Activated naive CD4-positive, alpha-beta T cell treated with anti-CD3 and anti-CD28 coated beads, Interleukin-2, amount 10 ng/mL, durations not matched to agents 7 days and 5 days (primary cell): ENCODE measurements around the gene AIP.
"Not testable (repeated sequence)": the region's sequence is repeated elsewhere in the genome, so short reads cannot be mapped to it uniquely, and the experiment has no call there.

Experiments used
- CTCF ChIA-PET: fragments of 350-600 bp; sonication (Branson Sonifier 250); formaldehyde crosslinking; loops from one replicate; lab custom pipeline; 2021; ENCODE audit warnings: antibody characterized with exemption; lab: Charles Lee
- DNase-seq: peaks from one replicate; pipeline ENCODE4 v3.0.0-alpha.2; 2020
- H3K27ac Mint-ChIP-seq: one replicate; pipeline ENCODE4 v1.8.0; 2021; ENCODE audit warnings: mild to moderate bottlenecking, moderate library complexity, mixed read lengths
- H3K27me3 Mint-ChIP-seq: one replicate; pipeline ENCODE4 v1.8.0; 2021; ENCODE audit warnings: mild to moderate bottlenecking, mixed read lengths
- H3K36me3 Mint-ChIP-seq: one replicate; pipeline ENCODE4 v1.8.0; 2021; ENCODE audit warnings: mixed read lengths
- H3K4me1 Mint-ChIP-seq: one replicate; pipeline ENCODE4 v1.8.0; 2021; ENCODE audit warnings: mixed read lengths
- H3K4me3 Mint-ChIP-seq: one replicate; pipeline ENCODE4 v1.8.0; 2021; ENCODE audit warnings: mild to moderate bottlenecking, moderate library complexity, mixed read lengths
- H3K9me3 Mint-ChIP-seq: one replicate; pipeline ENCODE4 v1.8.0; 2021; ENCODE audit warnings: mixed read lengths

AIP gene

GRCh38 chr11:67507242-67507863, 24.5 kb downstream of the AIP start:
- CTCF ChIA-PET: interaction anchor here (0.7 to 1.2 kb wide), 4 partner anchors 16 to 120 kb away, joined by 3 to 5 read pairs (median 4); partner anchors contain the start of gene PPP1CA
- Mint-ChIP-seq H3K4me1 (peaks cover 45% of the 10 kb centered on the region), H3K36me3 (peaks cover 12% of the 10 kb centered on the region), H3K27ac (peak overlapping the region; percentile 94), H3K9me3 (no peaks in the 10 kb centered on the region), H3K27me3 (peaks cover 26% of the 10 kb centered on the region), H3K4me3 (peak overlapping the region; percentile 84)
- DNase-seq: no peak

DNA sequence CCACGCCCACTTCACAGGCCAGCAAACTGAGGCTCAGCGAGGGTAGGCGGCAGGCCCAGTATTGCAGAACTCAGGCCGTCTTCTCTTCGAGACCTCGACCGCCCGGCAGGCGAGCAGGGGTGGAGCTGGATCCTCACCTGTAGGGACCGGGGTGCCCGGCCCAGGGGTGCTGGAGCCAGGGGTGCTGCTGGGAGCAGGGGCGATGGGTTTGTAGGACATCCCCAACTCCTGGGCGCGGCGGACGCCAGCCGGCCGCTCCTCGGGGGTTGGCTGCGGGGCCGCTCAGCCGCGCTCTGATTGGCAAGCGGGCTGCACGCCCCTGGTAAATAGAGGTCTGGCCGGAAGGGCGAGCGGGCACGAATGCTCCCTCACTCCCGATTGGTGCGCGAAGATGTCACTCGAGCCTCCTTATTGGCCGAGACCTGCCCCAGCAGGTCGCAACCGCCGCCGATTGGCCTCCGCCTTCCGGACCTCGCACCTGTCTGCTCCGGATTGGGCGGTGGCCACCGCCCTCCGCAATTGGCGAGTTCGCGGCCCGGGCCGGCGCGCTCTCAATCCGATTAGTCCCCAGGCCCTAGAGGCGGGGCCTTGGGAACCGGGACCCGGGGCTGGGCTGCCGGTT, 25.1 kb downstream of the AIP start, which contains the start of gene CDK2AP2:
TSS of gene CDK2AP2 (minus strand) at position 299 of the 622 bp plus-strand sequence. CDS start at position 219, 80 bp downstream.
- Mint-ChIP-seq H3K4me1 (peaks cover 43% of the 10 kb centered on the region), H3K27me3 (peaks cover 33% of the 10 kb centered on the region), H3K36me3 (peaks cover 10% of the 10 kb centered on the region), H3K27ac (peak within 1 kb of the TSS; percentile 94), H3K9me3 (no peaks in the 10 kb centered on the region), H3K4me3 (peak within 1 kb of the TSS; percentile 84)
- CTCF ChIA-PET: interaction anchor here (0.7 to 1.2 kb wide), 4 partner anchors 17 to 121 kb away, joined by 3 to 5 read pairs (median 4); partner anchors contain the start of gene PPP1CA
- peak; percentile 99 for DNase-seq

DNA sequence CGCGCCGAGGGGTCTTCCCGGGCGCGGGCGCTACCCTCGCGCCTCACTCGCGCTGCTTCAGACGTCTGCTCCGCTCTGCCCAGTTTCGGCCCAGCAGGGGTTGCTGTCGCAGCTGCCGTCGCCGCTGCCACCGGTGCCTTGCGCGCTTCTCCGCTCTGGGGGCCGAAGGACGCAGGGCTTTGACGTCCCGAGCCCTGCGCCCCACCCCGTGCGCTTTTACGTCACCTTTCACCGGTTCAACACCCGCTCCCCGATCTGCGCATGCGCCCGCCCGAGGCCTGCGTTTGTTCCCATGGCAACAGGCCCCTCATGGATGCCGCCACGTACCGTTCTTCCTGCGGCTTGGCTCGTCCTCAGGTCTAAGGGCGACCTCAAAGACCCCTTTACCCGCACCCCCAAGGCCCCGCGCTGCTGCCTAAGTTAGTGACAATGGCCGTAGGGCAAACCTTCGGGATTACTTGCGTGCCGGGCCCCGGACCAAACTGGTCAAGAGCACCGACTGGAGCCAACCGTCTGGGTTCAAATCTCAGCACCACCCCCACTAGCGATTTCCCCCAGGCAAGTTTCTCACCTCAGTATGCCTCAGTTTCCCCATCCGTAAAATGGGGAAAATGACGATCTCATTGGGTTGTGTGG, 25.8 kb downstream of the AIP start:
- H3K27ac Mint-ChIP-seq: peak overlapping the region; percentile 94
- peak; percentile 99 for DNase-seq
- H3K4me1 Mint-ChIP-seq: peaks cover 38% of the 10 kb centered on the region
- peaks cover 37% of the 10 kb centered on the region for H3K27me3 Mint-ChIP-seq
- peaks cover 10% of the 10 kb centered on the region for H3K36me3 Mint-ChIP-seq
- CTCF ChIA-PET: interaction anchor here (1.0 to 1.2 kb wide), 2 partner anchors 17 to 107 kb away, joined by 3 to 5 read pairs; partner anchors contain the start of gene PPP1CA
- H3K4me3 Mint-ChIP-seq: peak overlapping the region; percentile 84
- no peaks in the 10 kb centered on the region for H3K9me3 Mint-ChIP-seq

- H3K27ac Mint-ChIP-seq: peak overlapping the region; percentile 79
- peaks cover 49% of the 10 kb centered on the region for H3K27me3 Mint-ChIP-seq
- peak overlapping the region; percentile 84 for H3K4me3 Mint-ChIP-seq
- CTCF ChIA-PET: no interaction called here
- H3K9me3 Mint-ChIP-seq: no peaks in the 10 kb centered on the region
- DNase-seq: no peak
- H3K4me1 Mint-ChIP-seq: peaks cover 33% of the 10 kb centered on the region
- peaks cover 9% of the 10 kb centered on the region for H3K36me3 Mint-ChIP-seq
Observed at GRCh38 chr11:67510023-67510345, 27.2 kb downstream of the AIP start.

- H3K9me3 Mint-ChIP-seq, H3K36me3 Mint-ChIP-seq, DNase-seq, H3K4me3 Mint-ChIP-seq, H3K27ac Mint-ChIP-seq: not testable (repeated sequence)
- Mint-ChIP-seq H3K4me1 (peaks cover 20% of the 10 kb centered on the region), H3K27me3 (peaks cover 57% of the 10 kb centered on the region)
- CTCF ChIA-PET: interaction anchor here (0.7 kb wide), 1 partner anchor 125 kb away, joined by 3 read pairs; no protein-coding TSS in a partner anchor
Observed at GRCh38 chr11:67511558-67511957, 28.7 kb downstream of the AIP start.

DNA sequence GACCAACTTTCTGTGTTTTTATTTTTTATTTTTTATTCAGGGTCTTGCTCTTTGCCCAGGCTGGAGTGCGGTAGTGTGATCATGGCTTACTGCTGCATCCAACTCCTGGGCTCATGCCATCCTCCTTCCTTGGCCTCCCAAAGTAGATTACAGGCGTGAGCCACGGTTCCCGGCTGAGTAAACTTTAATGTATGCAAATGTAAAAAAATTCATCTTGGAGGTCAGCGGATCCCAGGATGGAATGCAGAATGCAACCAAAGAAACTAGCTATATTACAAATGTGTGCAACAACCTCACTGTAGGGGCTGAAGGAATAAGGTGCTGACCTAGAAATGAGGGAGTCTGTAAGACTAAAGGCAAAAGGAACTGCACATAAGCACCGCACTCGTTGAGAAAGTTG, 31.3 kb downstream of the AIP start:
- Mint-ChIP-seq H3K4me1 (peaks cover 5% of the 10 kb centered on the region), H3K36me3 (no peaks in the 10 kb centered on the region), H3K9me3 (no peaks in the 10 kb centered on the region), H3K4me3 (no peak overlapping the region), H3K27me3 (peaks cover 64% of the 10 kb centered on the region), H3K27ac (no peak overlapping the region)
- DNase-seq: no peak
- CTCF ChIA-PET: no interaction called here

DNA sequence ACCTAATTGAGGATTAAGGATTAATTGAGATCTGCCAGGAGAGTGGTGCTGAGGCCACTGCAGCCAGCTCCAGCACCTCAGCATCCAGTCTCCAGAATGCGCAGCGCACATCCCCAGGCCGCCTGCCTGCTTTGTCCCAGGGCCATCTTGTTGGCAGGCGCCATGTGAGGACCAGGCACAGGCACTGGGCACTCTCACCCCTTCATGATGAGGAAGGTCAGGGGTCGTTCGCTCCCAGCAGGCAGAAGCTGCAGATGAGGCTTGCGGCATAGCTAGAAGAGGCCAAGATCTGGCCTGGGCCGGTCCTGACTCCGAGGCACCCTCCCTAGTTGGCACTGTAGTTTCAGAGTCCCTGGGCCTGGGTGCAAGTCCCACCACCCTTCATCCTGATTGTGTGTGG, 34.0 kb downstream of the AIP start:
- H3K4me1 Mint-ChIP-seq: no peaks in the 10 kb centered on the region
- DNase-seq: no peak
- H3K36me3 Mint-ChIP-seq: no peaks in the 10 kb centered on the region
- no peak overlapping the region for H3K4me3 Mint-ChIP-seq
- CTCF ChIA-PET: no interaction called here
- peaks cover 52% of the 10 kb centered on the region for H3K27me3 Mint-ChIP-seq
- no peaks in the 10 kb centered on the region for H3K9me3 Mint-ChIP-seq
- no peak overlapping the region for H3K27ac Mint-ChIP-seq

DNA sequence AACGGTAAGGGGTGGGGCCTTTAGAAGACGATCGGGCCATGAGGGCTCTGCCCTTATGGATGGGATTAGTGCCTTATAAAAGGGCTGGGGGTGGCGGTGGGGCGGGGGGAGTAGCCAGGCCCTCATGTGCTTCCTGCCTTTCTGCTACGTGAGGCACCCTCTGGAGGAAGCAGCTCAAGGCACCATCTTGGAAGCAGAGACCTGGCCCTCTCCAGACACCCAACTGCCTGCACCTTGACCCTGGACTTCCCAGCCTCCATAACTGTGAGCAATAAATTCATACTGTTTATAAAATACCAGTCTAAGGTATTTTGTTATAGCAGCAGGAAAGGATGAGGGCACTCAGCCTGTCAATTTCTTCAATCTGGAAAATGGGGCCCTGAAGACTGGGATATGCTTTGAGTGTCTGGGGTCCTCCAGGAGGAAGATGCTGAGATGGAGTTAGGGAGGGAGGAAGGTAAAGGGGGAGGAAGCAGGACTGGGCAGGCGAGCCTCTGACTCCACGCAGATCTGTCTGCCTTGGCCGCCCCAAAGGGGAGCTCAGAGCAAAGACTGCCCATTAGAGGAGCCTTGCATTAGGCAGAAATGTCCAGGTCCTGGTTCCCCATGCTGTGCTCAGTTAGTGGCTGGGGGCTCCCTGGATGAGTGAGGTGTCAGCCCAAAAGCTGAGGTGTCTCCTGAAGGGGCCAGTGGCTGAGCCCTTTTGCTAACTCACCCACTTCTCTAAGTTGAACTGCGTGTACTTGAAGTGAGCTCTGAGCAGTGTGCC, 35.1 kb downstream of the AIP start:
- no peaks in the 10 kb centered on the region for H3K36me3 Mint-ChIP-seq
- H3K4me3 Mint-ChIP-seq: no peak overlapping the region
- no peaks in the 10 kb centered on the region for H3K4me1 Mint-ChIP-seq
- no peaks in the 10 kb centered on the region for H3K9me3 Mint-ChIP-seq
- DNase-seq: no peak
- CTCF ChIA-PET: no interaction called here
- no peak overlapping the region for H3K27ac Mint-ChIP-seq
- peaks cover 42% of the 10 kb centered on the region for H3K27me3 Mint-ChIP-seq

GRCh38 chr11:67519726-67520125, 36.9 kb downstream of the AIP start:
- no peak for DNase-seq
- Mint-ChIP-seq H3K4me3 (no peak overlapping the region), H3K27me3 (peaks cover 28% of the 10 kb centered on the region), H3K27ac (no peak overlapping the region), H3K9me3 (no peaks in the 10 kb centered on the region), H3K4me1 (no peaks in the 10 kb centered on the region), H3K36me3 (no peaks in the 10 kb centered on the region)
- CTCF ChIA-PET: no interaction called here

DNA sequence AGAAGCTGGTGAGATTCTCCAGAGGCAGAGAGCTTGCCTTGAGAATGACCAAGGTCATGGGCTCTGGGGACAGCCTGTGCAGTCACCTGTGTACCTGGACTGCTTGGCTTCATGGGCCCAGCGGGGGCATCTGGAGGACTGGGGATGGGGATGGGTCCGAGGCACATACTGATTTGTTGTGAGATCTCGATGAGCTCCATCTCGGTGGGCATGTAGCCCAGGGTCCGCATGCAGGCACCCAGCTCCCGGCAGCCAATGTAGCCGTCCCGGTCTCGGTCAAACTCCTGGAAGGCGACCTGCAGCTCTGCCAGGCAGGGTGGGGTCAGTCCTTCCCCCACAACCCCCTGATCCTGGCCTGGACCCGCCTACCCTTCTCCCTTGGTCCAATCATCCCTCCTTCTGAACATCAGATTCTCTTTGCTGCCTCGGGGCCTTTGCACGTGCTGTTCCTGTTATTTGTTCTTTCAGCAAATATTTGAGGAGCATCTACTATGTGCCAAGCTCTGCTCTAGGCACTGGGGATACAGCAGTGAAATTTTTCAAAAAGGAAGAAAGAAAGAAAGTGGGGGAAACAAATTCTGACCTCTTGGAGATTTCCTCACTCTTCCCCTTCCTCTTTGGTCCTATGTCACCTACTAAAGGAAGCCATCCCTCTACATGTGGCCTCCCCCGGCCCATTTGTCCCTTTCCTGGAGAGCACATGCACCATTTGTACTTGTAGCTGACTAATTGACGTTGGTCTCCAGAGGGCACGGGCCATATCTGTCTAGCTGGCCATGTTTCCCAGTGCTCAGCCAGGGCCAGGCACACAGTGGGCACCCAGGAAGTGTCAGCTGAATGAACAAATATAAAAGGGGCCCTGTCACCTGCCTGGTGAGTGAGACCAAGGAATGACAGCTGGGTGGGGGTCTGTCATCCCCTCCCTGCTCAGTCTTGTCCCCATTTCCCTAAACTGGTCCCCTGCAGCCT, 38.3 kb downstream of the AIP start:
- Mint-ChIP-seq H3K27me3 (peaks cover 21% of the 10 kb centered on the region), H3K36me3 (no peaks in the 10 kb centered on the region), H3K4me3 (no peak overlapping the region), H3K9me3 (no peaks in the 10 kb centered on the region), H3K4me1 (no peaks in the 10 kb centered on the region), H3K27ac (no peak overlapping the region)
- CTCF ChIA-PET: no interaction called here
- no peak for DNase-seq

GRCh38 chr11:67521924-67522323, 39.1 kb downstream of the AIP start:
- no peak for DNase-seq
- no peak overlapping the region for H3K27ac Mint-ChIP-seq
- no peaks in the 10 kb centered on the region for H3K36me3 Mint-ChIP-seq
- peaks cover 22% of the 10 kb centered on the region for H3K27me3 Mint-ChIP-seq
- H3K9me3 Mint-ChIP-seq: no peaks in the 10 kb centered on the region
- no peak overlapping the region for H3K4me3 Mint-ChIP-seq
- CTCF ChIA-PET: no interaction called here
- no peaks in the 10 kb centered on the region for H3K4me1 Mint-ChIP-seq

DNA sequence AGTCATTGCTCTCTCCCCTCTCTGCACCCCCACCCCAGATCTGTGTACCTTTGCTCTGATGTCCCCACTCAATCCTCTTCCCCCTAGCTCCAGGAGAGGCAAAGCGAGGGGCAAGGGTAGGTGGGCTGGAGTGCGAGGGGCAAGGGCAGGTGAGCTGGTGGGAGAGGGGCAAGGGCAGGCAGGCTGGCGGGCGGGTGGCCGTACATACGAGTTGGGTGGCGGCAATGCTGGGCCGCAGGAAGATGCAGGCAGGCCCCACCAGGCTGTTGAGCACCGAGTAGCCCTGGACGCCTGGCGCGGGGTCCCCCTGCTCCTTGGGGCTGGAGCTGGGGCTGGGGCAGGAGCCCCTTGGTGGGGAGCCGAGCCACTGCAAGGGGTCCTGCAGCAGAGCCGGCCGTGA, 39.5 kb downstream of the AIP start:
- Mint-ChIP-seq H3K27ac (no peak overlapping the region), H3K4me1 (no peaks in the 10 kb centered on the region), H3K36me3 (no peaks in the 10 kb centered on the region), H3K4me3 (no peak overlapping the region), H3K27me3 (peaks cover 26% of the 10 kb centered on the region), H3K9me3 (no peaks in the 10 kb centered on the region)
- CTCF ChIA-PET: no interaction called here
- no peak for DNase-seq

- no peaks in the 10 kb centered on the region for H3K9me3 Mint-ChIP-seq
- no peak within 1 kb of the TSS for H3K27ac Mint-ChIP-seq
- H3K36me3 Mint-ChIP-seq: no peaks in the 10 kb centered on the region
- no peak within 1 kb of the TSS for H3K4me3 Mint-ChIP-seq
- no peak for DNase-seq
- H3K27me3 Mint-ChIP-seq: peaks cover 25% of the 10 kb centered on the region
- CTCF ChIA-PET: no interaction called here
- no peaks in the 10 kb centered on the region for H3K4me1 Mint-ChIP-seq
Observed at GRCh38 chr11:67522844-67523555, 40.2 kb downstream of the AIP start, which contains the start of gene CABP2. Gene CABP2, minus strand, starts transcription at chr11:67523446. Its CDS starts 120 bp downstream, at chr11:67523326.
